ENCODE measurements around the gene TM4SF5.

Gene TM4SF5

DNA sequence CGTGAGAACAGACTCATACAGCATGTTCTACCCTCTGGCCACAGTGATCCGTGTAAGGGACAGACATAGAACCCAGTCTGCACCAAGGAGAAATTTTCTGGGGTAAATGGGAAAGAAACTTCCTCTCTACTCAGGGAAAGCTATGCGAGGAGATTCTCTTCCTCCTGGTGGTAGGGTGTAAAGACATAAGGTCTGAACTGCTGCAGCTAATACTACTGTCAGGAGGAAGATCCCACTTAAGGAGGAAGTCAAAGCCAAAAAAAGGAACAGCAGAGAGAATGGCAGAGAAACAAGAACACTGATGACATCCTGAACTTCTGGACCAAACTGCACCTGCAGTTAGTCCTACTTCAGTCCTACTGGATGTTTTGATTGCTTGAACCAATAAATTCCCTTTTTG is 7.1 kb upstream of the TM4SF5 start:
- H3K4me3 ChIP-seq (IDR thresholded peaks at IDR 0.05; ENCODE audit: insufficient read depth, low read depth, low read length), result no peak overlapping the region
- no peaks in the 10 kb centered on the region for H3K4me1 ChIP-seq (ENCODE audit: low read depth, poor library complexity, severe bottlenecking)
- TF ChIP-seq, protein P1, sequence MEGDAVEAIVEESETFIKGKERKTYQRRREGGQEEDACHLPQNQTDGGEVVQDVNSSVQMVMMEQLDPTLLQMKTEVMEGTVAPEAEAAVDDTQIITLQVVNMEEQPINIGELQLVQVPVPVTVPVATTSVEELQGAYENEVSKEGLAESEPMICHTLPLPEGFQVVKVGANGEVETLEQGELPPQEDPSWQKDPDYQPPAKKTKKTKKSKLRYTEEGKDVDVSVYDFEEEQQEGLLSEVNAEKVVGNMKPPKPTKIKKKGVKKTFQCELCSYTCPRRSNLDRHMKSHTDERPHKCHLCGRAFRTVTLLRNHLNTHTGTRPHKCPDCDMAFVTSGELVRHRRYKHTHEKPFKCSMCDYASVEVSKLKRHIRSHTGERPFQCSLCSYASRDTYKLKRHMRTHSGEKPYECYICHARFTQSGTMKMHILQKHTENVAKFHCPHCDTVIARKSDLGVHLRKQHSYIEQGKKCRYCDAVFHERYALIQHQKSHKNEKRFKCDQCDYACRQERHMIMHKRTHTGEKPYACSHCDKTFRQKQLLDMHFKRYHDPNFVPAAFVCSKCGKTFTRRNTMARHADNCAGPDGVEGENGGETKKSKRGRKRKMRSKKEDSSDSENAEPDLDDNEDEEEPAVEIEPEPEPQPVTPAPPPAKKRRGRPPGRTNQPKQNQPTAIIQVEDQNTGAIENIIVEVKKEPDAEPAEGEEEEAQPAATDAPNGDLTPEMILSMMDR (conservative IDR thresholded peaks at IDR 0.05; ENCODE audit: low read depth, low read length), result no peak
- H3K27ac ChIP-seq, result no peak overlapping the region
- no peak overlapping the region for H3K4me2 ChIP-seq
- H3K79me2 ChIP-seq (ENCODE audit: insufficient read depth, low read depth), result no peaks in the 10 kb centered on the region
- no peaks in the 10 kb centered on the region for H3K27me3 ChIP-seq (ENCODE audit: insufficient read depth, low read depth)
- H2AFZ ChIP-seq (ENCODE audit: low read depth), result no peak overlapping the region
- no peaks in the 10 kb centered on the region for H4K20me1 ChIP-seq (ENCODE audit: insufficient read depth)
- no peaks in the 10 kb centered on the region for H3K36me3 ChIP-seq (ENCODE audit: insufficient read depth)
- H3K9ac ChIP-seq, result no peak overlapping the region

DNA sequence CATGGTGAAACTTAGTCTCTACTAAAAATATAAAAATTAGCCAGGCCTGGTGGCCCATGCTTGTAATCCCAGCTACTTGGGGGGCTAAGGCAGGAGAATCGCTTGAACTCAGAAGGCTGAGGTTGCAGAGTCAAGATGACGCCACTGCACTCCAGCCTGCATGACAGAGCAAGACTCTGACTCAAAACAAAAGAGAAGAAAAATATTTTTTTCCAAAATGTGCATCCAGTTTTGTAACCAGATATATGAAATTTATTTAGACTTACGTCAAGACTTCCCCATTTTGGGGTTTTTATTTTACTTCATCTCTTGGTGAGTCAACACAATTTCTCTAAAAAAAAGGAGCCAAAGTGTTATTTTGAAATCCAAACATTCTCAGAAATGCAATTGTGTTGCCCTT is 5.5 kb upstream of the TM4SF5 start:
- H3K79me2 ChIP-seq (ENCODE audit: insufficient read depth, low read depth), result no peaks in the 10 kb centered on the region
- H3K4me3 ChIP-seq (IDR thresholded peaks at IDR 0.05; ENCODE audit: insufficient read depth, low read depth, low read length), result no peak overlapping the region
- no peak overlapping the region for H3K9ac ChIP-seq
- H3K27ac ChIP-seq, result no peak overlapping the region
- no peaks in the 10 kb centered on the region for H4K20me1 ChIP-seq (ENCODE audit: insufficient read depth)
- no peak overlapping the region for H2AFZ ChIP-seq (ENCODE audit: low read depth)
- no peaks in the 10 kb centered on the region for H3K36me3 ChIP-seq (ENCODE audit: insufficient read depth)
- TF ChIP-seq, protein P1 (conservative IDR thresholded peaks at IDR 0.05; ENCODE audit: low read depth, low read length), result no peak
- no peaks in the 10 kb centered on the region for H3K27me3 ChIP-seq (ENCODE audit: insufficient read depth, low read depth)
- H3K4me1 ChIP-seq (ENCODE audit: low read depth, poor library complexity, severe bottlenecking), result no peaks in the 10 kb centered on the region
- no peak overlapping the region for H3K4me2 ChIP-seq

DNA sequence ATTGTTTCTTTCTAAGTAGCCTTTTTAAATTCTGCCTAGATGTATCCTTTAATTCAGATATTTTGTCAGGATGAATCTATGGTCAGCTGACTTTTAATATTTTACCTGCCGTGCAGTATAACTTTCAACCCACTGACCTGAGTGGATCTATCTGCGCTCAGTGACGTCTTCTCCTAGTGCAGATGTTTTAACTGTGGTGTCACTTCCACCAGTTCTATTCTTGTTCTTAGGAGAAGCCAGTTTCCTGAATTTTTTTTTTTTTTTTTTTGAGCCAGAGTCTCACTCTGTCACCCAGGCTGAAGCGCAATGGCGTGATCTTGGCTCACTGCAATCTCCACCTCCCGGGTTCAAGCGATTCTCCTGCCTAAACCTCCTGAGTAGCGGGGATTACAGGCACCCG is 5.0 kb upstream of the TM4SF5 start:
- TF ChIP-seq, protein P1 (conservative IDR thresholded peaks at IDR 0.05; ENCODE audit: low read depth, low read length), result no peak
- no peaks in the 10 kb centered on the region for H3K4me1 ChIP-seq (ENCODE audit: low read depth, poor library complexity, severe bottlenecking)

DNA sequence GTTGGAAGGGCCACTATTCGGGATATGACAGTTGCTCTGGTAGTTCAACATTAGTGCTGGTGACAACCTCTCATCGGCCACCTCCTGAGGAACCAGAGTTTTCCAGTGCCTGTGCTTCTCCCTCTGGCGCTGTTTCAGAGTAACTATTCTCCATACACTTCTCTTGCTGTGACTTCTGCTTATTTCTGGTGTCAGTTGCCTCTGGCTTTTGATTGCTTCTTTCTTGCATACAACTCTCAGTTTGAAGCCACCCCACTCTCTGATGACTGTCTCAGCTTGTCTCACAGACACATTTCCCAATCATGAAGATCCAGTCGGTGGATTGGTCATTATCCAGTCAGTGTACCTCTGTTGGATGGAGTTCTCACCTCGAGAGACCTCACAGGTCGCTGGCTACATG is 3.4 kb upstream of the TM4SF5 start:
- Histone ChIP-seq H3K27ac (no peak overlapping the region), H3K36me3 (ENCODE audit: insufficient read depth) (no peaks in the 10 kb centered on the region), H3K9ac (no peak overlapping the region), H3K4me1 (ENCODE audit: low read depth, poor library complexity, severe bottlenecking) (no peaks in the 10 kb centered on the region), H3K27me3 (ENCODE audit: insufficient read depth, low read depth) (no peaks in the 10 kb centered on the region), H3K4me3 (IDR thresholded peaks at IDR 0.05; ENCODE audit: insufficient read depth, low read depth, low read length) (no peak overlapping the region), H3K4me2 (no peak overlapping the region), H3K79me2 (ENCODE audit: insufficient read depth, low read depth) (no peaks in the 10 kb centered on the region), H2AFZ (ENCODE audit: low read depth) (no peak overlapping the region), H4K20me1 (ENCODE audit: insufficient read depth) (no peaks in the 10 kb centered on the region)
- TF ChIP-seq, protein P1 (conservative IDR thresholded peaks at IDR 0.05; ENCODE audit: low read depth, low read length), result no peak

More for the DNA sequence above, 5.0 kb upstream of the TM4SF5 start:
- Histone ChIP-seq H2AFZ (ENCODE audit: low read depth) (no peak overlapping the region), H4K20me1 (ENCODE audit: insufficient read depth) (no peaks in the 10 kb centered on the region), H3K36me3 (ENCODE audit: insufficient read depth) (no peaks in the 10 kb centered on the region), H3K27me3 (ENCODE audit: insufficient read depth, low read depth) (no peaks in the 10 kb centered on the region), H3K9ac (no peak overlapping the region), H3K4me2 (no peak overlapping the region), H3K79me2 (ENCODE audit: insufficient read depth, low read depth) (no peaks in the 10 kb centered on the region), H3K27ac (no peak overlapping the region), H3K4me3 (IDR thresholded peaks at IDR 0.05; ENCODE audit: insufficient read depth, low read depth, low read length) (no peak overlapping the region)
